ENCODE results near the gene TRAF3IP1.
"Not testable (repeated sequence)": the region's sequence is repeated elsewhere in the genome, so short reads cannot be mapped to it uniquely, and the experiment has no call there.

The TRAF3IP1 gene

DNA sequence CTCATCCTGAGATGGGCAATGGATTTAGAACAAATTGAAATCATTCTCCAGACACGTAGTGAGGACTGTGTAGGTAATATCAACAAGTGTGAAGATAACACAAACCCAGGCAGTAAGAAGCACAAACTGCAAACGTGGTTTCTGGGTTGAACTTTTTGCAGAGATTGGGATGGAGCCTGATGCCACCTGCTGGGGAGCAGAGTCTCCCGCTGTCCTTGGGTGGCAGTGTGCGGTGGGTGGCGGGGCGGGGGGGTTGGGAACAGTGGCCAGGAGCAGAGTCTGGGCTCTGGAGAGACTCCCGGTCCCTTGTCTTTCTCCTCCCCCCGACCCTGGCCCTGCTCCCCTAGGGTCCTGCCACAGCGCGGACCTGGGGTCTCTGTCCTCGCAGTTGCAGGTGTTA is 19.5 kb downstream of the TRAF3IP1 start:
- no peak for DNase-seq (ENCODE audit: low read depth, low spot score)

DNA sequence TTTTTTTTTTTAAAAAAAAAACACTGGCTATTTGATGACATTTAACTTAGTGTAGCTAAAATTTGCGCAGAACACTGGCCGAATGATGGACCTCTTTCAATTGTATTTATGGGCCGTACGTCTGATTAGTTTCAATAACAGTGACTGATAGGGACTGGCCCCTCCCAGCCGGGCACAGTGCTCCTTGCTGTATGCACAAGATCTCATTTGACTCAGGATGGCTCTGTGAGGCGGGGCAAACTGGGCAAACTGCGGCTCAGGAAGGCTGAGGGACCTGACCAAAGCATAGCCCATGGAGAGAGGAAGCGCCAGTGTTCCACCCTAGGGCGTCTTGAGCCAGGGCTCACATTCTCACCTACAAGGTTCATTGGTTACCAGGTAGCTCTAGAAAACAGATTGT is 21.2 kb downstream of the TRAF3IP1 start:
- DNase-seq (ENCODE audit: low read depth, low spot score): no peak

GRCh38 chr2:238344035-238344434 is 23.7 kb downstream of the TRAF3IP1 start:
- DNase-seq (ENCODE audit: low read depth, low spot score): no peak

- DNase-seq (ENCODE audit: low read depth, low spot score): no peak
Measured at GRCh38 chr2:238344517-238344916, 24.2 kb downstream of the TRAF3IP1 start.

DNA sequence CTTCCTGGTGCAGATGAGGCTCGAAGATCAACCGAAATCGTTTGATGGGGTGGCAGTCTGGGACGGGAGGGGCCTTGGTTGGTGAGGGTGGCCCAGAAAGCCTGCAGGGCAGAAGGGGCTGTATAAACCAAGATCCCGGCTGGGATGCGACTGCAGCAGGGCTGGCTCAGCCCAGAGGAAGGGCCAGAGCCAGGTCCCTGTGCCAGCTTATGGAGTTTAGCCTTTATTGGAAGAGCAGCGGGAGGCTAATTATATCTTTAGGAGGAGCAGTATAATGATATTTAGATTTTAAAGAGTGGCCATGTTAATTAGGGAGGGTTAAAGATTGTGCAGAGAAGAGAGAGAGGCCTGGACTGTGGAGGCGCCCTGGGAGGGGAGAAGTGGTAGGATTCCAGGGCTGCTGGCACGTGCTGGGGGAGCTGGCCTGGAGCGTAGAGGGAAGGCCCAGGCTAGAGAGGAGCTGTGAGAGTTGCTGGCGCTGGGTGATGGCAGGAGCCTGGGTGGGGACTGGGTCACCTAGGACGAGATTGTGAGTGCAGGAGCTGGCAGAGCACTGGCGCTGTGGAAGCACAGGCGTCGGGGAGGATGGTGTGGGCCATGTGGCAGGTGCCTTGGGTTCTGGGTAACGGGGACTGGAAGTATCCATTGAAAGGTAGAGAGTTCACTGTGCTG is 25.1 kb downstream of the TRAF3IP1 start:
- no peak for DNase-seq (ENCODE audit: low read depth, low spot score)

- no peak for DNase-seq (ENCODE audit: low read depth, low spot score)
Measured at GRCh38 chr2:238346544-238346943, 26.2 kb downstream of the TRAF3IP1 start.

- DNase-seq (ENCODE audit: low read depth, low spot score): no peak
Measured at GRCh38 chr2:238350150-238350897, 30.0 kb downstream of the TRAF3IP1 start.

GRCh38 chr2:238351315-238351714 is 31.0 kb downstream of the TRAF3IP1 start:
- DNase-seq (ENCODE audit: low read depth, low spot score): no peak

- DNase-seq (ENCODE audit: low read depth, low spot score): no peak
Measured at GRCh38 chr2:238352361-238352760, 32.0 kb downstream of the TRAF3IP1 start.

DNA sequence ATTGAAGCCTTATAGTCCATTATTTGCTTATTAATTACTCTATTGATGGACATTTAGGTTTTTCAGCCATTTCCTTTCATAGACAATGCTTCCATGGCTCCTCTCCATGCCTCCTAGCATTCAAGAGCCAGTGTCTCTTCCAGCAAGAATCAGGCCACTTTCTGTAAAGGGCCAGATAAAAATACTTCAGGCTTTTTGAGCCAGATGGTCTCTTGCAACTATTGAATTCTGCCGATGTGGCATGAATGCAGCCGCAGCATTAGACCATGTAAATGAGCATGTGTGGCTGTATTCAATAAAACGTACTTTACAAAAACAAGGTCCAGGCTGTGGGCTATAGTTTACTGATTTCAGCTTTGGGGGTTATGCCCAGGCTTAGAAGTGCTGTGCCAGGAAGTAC is 38.5 kb downstream of the TRAF3IP1 start:
- DNase-seq (ENCODE audit: low read depth, low spot score): no peak

- no peak for DNase-seq (ENCODE audit: low read depth, low spot score)
Measured at GRCh38 chr2:238359403-238359802, 39.1 kb downstream of the TRAF3IP1 start.

DNA sequence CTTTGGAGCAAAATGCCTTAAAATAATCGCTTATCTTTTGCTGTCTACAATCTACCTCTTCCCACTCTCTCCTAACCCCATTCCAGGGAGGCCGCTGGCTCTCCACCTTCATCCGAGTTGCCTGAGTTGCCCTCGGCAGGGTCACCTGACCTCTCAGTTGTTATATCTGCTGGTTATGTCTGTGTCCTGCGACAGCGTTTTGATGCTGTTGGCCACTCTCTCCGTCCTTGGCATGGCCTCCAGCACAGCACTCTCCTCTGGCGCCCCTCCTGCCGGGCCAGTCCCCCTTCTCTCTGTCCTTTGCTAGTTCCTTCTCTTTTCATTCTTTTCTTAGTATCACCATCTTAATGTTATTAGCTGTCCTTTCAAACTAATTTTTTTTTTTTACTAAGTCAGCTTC is 41.6 kb downstream of the TRAF3IP1 start:
- no peak for DNase-seq (ENCODE audit: low read depth, low spot score)

GRCh38 chr2:238362626-238363025 is 42.3 kb downstream of the TRAF3IP1 start:
- DNase-seq (ENCODE audit: low read depth, low spot score): no peak

DNA sequence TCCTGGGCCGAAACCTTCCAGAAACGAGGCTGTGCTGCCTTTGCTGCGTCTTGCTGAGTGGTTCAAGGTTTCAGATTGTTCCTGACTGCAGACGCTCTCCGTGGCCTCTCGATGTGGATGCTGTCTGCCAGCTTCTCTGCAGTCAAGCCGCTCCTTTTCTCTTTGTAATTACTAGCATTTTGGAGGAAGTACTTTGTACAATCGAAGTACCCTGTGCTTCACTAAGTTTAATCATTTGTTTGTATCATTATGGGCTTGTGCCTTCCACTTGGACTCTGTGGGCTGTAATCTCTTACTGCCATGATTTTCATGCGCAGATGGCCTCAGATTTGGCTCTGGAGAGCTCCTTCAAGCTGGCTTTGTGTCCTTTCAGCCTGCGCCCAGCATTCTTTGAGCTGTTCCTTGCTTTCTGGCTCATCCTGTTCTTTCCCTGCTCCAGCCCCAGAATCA is 49.3 kb downstream of the TRAF3IP1 start:
- no peak for DNase-seq (ENCODE audit: low read depth, low spot score)

DNA sequence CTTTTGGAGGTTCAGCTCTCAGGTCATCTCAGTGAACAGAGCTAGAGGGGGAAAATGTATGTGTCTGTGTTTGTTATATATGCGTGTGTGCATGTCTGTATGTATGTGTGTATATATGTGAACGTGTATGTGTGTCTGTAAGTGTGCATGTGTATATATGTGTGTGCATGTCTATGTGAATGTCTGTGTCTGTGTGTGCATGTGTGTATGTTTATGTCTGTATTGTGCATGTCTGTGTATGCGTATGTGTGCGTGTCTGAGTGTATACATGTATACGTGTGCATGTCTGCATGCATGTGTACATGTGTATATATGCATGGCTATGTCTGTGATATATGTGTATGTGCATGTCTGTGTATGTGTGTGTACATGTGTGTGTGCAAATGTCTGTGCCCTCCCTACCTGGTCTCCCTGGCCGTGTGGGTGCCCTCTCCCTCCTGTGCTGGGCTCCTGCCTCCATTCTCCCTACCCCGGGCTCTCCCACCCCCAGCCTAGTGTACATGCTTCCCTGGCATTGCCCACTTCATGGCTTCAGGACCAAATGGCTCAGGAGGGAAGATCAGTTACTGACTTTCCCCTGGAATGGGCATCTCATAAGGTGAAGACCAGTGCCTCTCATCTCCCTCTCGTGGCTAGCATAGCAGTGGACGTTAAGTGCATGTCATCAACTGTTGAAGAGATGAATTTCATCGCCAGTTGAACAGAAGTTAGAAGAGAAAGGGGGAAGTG is 49.9 kb downstream of the TRAF3IP1 start:
- no peak for DNase-seq (ENCODE audit: low read depth, low spot score)

- peak; percentile 23 for DNase-seq (ENCODE audit: low read depth, low spot score)
Measured at GRCh38 chr2:238370823-238371372, 50.6 kb downstream of the TRAF3IP1 start.

- not testable (repeated sequence) for DNase-seq (ENCODE audit: low read depth, low spot score)
Measured at GRCh38 chr2:238372277-238372676, 52.0 kb downstream of the TRAF3IP1 start.

GRCh38 chr2:238376884-238377391 is 56.6 kb downstream of the TRAF3IP1 start:
- DNase-seq (ENCODE audit: low read depth, low spot score): no peak

GRCh38 chr2:238378230-238379095 is 58.1 kb downstream of the TRAF3IP1 start:
- no peak for DNase-seq (ENCODE audit: low read depth, low spot score)

GRCh38 chr2:238379096-238379810 is 58.9 kb downstream of the TRAF3IP1 start:
- DNase-seq (ENCODE audit: low read depth, low spot score): no peak

All from smooth muscle cell of the brain vasculature (primary cell).